GM21381 (cell line): Measurements from ENCODE around the gene FYN.

Experiments
- ATAC-seq: cut with Tn5 transposase; IDR thresholded peaks from one replicate; pipeline ENCODE4 v1.9.1; 2021; ENCODE audit warnings: mild to moderate bottlenecking, moderate library complexity; ENCODE audit not compliant: unreplicated experiment

Gene FYN

GRCh38 chr6:111854683-111855082 is 18.6 kb downstream of the FYN start:
- ATAC-seq, result no peak

DNA sequence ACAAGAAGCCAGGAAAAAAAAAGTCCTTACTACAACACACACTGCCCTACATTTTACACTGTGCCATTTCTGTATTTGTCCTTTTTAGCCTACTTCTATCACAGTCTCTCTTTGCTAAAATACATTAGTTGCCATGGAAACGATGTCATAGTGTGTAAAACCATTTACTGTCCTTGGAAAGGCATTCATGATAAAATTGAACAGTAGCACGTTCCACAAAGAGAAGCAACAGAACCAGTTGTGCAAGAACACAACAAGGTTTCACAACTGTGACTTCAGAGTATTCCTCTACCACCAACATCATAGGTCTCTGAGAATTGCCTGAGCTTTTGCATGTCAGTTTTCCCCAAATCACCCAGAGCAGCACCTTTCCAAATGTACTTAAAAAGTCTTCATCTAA is 20.5 kb downstream of the FYN start:
- ATAC-seq, result no peak

GRCh38 chr6:111850295-111850937 is 22.8 kb downstream of the FYN start:
- ATAC-seq, result no peak

GRCh38 chr6:111849298-111849697 is 24.0 kb downstream of the FYN start:
- ATAC-seq, result no peak

- no peak for ATAC-seq
Measured at GRCh38 chr6:111848262-111848812, 24.9 kb downstream of the FYN start.

GRCh38 chr6:111846492-111847409 is 26.5 kb downstream of the FYN start:
- ATAC-seq, result no peak

DNA sequence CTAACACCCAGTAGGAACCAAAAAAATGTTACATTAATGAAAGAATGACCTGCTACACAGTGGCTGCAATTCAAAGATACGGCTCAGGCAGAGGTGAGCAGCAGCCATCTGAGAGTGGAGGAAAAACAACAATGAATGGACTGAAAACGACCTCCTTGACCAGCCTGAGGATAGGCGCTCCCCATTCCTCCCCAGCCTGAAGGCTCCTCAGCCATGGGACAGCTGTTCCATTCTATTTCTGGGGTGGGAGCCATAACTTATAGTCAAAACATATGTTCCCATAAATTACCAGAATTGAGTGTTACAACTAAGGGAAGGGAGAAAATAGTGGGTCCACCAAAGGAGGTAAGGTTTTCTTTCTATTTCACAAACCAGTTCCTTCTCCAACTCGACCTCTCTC is 27.2 kb downstream of the FYN start:
- ATAC-seq, result no peak

DNA sequence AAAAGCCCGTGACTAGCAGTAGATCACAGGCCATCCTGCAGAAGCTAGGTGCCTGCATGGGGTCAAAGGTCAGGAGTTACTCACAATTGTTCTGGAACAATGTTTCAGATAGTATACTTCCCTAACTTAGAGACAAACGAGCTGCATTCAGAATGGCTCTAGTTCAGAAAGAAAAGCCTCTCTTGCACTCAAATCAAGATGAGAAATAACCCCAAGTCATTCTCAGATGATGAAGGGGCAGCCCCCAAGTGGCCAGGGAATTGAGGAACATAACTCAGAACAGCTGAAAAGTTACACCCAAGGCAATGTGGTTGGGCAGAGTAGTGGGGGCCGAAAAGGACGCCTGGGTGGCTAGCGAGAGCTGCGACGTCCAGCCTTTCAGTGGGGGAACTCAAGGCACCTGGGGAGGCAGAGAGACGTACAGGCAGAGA is 27.8 kb downstream of the FYN start:
- peak; percentile 44 for ATAC-seq

DNA sequence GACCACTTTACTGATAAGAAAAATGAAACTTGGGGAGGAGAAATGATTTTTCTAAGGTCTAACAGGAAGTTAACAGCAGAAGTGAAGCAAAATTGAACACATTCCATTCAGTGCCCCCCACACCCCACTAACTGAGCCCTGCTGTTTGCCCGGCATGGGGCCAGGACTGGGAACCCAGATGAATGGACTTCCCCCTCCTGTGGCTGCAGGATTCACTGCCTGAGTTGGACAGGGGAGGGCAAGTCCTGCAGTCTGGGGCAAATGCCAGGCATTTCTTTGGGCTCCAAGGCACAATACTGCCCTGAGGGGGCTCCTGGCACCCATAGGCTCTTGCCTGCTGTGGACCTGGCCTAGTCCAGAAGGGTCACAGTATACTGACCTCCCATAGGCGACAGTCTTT is 28.3 kb downstream of the FYN start:
- ATAC-seq, result peak; percentile 26

GRCh38 chr6:111844376-111844775 is 28.9 kb downstream of the FYN start:
- ATAC-seq, result peak; percentile 54

DNA sequence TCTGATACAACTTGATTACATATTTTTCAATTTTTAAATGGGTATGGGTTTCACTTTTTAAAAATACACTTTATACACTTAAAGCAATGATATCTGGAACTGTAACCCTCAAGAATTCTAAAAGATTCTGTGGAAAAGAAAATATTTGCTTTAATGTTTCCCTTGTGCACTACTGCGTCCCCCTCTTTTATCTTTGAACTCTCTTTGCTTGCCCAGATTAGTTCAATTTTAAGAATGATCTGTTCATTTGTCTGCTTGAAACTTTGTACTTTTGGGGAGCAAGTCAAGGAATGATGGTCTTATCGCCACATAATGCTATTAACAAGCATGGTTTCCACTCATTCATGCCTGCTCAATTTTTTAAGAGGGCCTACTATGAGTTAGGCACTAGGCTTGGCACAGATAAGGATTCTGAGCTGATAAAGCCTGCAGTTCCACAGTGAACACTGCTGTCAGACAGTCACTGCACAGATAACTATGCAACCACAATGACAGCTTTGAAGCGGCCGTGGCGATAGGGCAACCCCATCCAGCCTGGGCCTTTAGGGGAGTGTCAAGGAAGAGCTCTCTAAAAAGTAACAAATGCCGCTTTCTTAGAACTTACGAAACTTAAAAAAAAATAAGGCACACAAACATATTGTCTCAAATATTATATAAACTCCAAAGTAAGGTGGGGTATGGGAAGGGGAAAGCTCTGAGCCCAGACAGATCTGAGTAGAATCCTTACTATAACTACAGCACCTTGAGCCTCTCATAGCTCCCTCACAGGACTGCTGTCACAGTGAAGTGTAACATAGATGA is 29.7 kb downstream of the FYN start:
- ATAC-seq, result no peak

DNA sequence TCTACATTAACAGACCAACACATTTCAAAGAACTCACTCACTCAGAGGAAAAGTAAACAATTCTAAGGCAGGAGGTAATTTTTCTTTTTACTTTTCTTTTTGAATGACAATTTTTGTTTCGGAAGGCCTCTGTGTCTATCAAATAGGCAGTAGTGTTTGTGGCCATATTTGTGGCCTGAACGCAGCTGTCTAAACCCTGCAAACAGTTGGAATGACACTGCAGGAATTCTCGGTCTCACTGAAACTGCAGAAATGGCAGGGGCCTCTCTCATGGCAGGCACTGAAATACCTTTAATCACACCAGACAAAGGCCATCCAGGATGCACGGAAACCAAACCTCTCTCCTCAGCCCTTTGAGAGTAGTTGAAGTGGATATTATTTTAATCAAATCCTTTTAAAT is 30.4 kb downstream of the FYN start:
- ATAC-seq, result no peak

- no peak for ATAC-seq
Measured at GRCh38 chr6:111842271-111842822, 30.9 kb downstream of the FYN start.

- ATAC-seq, result no peak
Measured at GRCh38 chr6:111841822-111842221, 31.4 kb downstream of the FYN start.

DNA sequence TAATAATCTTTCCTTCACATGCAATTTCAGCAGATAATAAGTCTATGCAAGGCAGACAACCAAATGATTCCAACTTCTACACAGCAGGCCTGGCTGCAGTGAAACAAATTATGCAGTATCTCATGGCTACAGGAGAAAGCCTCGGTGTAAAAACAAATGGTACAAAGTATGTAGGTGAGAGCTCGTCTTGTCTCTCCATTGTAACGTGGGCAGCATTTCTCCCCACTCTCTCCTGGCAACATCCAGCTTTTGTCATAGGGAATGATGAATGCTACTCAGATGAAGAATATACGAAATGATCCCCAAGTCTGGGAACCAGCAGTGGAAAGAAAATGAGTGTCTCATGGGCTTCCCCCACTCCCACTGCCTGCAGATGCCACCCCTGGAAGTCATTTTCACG is 32.4 kb downstream of the FYN start:
- no peak for ATAC-seq

GRCh38 chr6:111838749-111839484 is 34.3 kb downstream of the FYN start:
- ATAC-seq, result peak; percentile 29

- ATAC-seq, result peak; percentile 70
Measured at GRCh38 chr6:111837641-111838500, 35.4 kb downstream of the FYN start.

- no peak for ATAC-seq
Measured at GRCh38 chr6:111837007-111837406, 36.2 kb downstream of the FYN start.

DNA sequence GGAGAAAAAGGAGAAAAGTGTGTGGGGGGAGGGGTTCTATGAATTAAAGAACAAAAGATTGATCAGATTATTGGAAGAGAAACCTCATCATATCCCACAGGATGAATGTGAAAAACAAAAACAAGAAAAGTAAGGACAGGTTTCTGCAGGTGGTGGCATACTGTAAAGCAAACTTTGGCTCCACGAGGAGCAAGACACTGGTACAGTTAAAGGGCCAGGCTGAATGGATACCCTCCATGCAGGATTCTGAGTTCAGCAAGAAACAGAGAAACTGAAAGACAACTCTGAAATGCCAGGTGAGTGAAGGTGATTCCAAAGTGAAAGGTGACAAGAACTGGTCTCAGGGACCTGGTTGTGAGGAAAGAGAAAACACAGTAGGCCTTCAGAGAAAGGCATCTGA is 37.4 kb downstream of the FYN start:
- ATAC-seq, result no peak
